HG02798 (cell line): Measurements from ENCODE around the gene CADM1.

Source experiments
- ATAC-seq: cut with Tn5 transposase; IDR thresholded peaks from one replicate; pipeline ENCODE4 v1.9.1; 2021; ENCODE audit warnings: mild to moderate bottlenecking; ENCODE audit not compliant: unreplicated experiment, poor library complexity

CADM1 gene

DNA sequence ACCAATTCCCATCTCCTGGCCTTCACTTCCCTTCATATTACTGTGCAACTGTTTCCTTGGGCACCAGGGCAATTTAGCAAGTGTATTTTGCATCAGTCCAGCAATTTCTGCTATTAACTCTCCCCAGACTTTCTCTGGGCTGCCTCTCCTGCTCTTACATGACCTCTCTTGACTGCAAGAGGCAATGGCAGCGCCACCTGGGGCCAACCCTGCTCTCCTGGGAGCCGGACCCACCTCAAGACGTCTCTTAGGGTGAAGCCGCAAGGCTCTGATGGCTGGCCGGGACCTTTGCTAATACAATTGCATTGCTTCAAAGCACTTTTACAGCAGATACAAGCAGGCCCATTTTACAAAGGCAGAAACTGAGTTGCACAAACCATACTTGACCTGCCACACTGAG, 360.2 kb downstream of the CADM1 start:
- ATAC-seq = no peak

DNA sequence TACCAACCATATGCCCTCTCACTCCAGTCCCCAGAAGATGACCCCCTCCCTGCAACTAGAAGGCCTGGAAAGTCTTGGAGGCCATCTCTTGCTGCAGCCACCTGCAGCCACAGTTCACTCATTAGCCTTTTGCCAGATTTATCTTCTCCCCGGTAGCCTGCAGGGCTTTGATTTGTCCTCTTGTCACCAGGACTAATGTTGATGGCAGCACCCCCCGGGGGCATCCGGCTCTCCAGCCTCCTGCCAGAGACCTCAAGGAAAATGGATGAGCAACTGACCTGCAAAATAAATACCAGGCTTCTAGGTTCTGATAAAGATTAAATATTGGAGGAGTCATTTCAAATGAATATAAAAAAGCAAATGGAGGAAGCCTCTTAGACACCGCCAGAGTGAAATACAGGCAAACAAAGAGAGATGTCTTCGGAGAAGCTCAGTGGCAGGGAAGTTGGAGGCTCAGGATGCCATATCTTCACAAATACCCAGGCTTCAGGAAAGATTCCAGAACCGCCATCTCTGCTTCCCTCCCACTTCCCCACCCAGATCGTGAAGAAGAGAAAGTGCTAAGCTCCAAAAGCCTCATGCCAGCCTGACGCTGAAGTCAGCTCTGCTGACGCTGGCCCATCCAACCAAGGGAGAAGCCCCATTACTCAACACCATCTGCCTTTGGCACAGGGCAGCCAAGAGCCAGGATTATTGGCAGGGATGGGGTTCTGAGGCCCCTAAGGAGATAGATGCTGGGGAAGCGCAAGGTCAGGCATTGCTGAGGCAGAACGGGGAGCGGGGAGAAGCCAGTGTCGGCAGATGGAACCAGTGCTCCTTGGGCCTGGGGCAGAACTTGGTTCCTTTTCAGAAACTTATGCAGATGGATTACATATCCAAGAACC, 362.7 kb downstream of the CADM1 start:
- ATAC-seq = no peak

DNA sequence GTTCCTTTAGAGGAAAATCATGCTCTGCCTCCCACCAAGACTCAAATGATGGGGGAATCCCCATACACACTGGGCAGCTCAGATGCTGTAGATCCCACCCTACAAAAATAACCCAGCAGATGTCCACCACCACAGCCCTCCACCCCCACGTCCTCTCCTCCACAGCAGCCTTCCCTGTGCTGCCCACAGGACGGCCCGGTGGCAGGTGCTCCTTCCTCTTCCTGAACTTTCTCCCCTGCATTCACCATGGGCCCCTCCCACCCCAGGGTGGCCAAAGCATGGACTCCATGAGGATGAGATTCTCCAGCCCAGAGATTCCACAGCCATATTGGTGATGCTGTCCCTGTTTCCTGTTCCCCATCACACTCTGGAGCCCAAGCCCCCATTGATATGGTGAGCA, 368.3 kb downstream of the CADM1 start:
- ATAC-seq = no peak

DNA sequence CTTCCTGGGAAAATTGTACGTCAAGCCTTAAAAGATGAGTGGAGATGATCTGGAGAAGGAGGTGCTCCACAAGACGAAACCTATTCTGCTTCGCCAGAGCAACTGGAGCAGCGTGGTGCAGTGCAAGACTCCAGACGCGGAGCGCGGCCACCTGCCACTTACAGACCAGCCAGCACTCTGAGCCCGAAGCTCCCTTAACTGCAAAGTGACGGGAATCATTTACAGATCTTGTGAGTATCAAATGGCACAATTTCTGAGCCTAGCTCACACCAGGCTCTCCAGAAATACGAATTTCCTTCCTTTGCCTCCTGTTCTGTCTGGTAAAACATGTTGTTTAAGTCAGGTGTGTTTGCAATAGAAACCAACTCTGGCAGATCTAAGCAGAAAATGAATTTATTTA, 369.3 kb downstream of the CADM1 start:
- no peak for ATAC-seq

DNA sequence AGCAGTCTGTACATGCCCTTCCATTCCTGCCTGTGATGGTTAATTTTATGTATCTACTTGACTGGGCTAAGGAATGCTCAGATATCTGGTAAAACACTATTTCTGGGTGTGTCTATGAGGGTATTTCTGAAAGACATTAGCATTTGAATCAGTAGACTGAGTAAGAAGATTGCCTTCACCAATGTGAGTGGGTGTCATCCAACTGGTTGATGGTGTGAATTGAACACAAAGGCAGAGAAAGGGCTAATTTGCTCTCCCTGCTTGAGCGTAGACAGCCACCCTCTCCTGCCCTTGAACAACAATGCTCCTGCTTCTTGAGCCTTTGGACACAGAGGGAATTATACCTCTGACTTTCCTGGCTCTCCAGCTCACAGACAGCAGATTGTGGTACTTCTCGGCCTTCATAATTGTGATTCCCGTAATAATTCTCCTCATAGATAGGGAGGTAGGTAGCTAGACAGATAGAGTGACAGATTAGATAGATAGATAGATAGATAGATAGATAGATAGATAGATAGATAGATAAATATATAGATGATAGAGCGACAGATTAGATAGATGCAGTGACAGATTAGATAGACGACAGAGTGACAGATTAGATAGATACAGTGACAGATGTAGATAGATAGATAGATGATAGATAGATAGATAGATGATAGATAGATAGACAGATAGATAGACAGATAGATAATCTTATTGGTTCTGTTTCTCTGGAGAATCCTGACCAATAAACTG, 370.6 kb downstream of the CADM1 start:
- ATAC-seq = no peak

DNA sequence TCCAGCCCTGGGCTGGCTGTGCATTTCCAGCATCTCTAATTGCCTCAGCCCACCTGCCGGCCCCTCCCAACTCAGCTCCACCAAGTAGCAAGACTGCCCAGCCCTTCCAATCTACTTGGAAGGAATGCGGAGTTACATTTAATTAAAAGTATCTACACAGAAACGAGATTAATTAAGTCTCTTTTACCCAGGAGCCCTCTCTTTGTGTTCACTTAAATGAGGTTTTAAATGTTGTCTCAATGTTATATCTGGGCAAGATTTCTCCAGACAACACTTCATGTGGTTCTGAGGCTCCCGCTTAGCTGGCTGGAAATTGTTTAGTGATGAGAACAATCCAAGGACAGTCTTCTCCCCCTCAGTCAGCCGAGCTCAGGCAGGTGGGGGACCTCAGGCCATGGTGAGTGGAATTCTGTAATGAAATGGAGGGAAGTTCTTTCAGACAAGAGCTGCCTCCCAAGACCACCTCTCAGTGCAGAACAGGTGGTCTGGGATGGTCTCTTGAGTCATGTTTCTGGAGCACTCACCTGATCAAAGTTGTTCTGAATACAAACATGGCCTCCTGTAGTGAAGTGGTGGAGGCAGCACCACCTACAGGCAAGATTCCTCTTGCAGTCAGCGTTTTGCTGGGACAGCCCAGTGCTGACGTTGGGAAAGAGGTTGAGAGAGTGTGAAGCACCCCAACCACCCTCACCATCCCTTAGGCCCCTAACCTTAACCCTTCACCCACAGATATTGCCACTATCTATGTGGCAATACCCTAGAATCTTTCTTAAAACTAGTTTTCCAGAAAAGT, 371.6 kb downstream of the CADM1 start:
- peak; percentile 68 for ATAC-seq

DNA sequence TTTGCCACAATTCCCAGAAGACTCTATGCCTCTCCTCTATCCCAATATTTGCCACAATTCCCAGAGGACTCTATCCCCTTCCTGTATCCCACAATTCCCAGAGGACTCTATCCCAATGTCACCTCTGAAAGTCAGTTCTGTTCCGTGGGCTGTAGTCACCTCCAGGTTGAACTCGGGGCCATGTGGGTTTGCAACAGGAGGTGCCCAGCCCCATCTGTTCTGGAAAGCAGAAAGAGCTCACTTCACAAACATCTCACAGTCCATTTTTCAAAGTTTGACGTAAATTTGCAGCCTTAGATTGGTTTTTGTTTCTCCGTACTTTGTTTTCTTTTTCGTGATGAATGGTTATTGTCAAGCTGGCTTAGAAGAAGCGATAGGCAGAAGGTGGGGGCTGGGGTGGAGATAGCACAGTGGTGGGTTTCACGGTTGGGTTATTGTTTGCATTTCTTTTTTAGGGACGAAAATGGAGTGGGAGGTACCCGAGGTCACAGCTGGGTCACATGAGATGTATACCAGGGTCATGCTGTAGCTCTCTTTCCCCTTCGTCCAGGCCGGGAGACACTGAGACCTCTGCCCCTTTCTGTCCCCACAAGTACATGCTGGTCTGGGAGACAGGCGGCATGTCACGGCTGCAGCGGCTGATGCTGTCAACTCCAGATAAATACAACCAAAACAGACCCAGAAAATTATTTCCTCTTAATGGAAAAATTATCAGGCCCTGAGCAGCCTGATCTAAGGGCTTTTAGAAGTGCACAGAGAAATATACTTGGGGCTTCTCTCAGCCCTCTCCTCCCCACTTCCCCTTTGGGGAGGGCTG, 374.5 kb downstream of the CADM1 start:
- ATAC-seq = no peak

DNA sequence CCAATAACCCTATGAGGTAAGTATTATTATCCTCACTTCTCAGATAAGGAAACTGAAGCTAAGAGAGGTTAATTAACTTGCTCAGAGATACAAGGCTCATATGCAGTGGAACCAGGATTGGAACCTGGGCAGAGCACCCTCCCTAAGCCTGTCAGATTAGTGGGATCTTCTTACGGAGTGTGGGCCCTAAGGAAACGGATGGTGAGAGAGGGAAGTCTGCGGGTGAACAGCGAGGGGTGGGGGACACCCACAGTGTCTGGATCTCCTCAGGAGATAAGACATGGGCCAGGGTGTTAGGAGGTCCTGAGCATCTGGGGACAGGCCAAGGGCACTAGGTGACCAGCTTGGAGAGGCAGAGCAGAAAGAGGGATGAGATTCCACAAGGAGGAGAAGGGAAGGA, 376.0 kb downstream of the CADM1 start:
- ATAC-seq = no peak

DNA sequence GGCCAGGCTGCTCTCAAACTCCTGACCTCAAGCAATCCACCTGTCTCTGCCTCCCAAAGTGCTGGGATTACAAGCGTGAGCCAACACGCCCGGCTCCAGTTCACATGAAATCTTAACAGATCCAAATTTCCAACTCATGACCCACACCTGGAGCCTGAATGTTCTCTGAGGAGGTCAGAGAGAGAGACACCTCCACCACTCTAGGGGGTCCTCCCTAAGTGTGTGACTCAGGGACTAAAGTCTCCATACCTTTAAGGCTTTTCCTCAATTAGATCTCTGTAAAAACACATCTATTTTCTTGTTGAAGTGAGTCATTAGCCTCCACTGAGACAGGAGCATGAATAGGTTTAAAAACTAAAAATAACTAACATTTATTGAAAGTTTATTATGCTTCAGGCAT, 376.4 kb downstream of the CADM1 start:
- ATAC-seq = no peak

DNA sequence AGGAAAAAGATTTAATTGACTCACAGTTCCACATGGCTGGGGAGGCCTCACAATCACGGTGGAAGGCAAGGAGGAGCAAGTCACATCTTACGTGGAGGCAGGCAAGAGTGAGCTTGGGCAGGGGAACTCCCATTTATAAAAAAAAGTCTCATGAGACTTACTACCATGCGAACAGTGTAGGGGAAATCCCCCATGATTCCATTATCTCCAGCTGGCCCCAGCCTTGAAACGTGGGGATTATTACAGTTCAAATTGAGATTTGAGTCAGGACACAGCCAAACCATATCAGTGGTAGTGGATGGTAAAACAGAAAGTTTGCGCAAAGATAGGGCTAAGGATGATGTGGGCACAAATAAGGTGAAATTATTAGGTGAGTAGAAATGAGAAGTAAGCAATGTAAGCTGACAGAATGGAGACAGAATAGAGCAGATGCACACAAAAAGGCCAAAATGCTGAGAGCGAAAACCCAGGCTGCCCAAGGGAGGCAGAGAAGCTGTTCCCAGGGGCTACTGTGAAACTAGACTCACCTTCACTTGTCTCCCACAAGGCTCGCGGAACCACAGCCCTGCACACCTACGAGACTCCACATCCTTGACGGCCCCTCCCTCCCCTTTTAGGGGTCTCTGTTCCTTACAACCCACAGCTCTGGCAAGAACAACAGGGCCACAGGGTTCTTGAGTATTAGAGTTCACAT, 377.6 kb downstream of the CADM1 start:
- peak; percentile 81 for ATAC-seq

DNA sequence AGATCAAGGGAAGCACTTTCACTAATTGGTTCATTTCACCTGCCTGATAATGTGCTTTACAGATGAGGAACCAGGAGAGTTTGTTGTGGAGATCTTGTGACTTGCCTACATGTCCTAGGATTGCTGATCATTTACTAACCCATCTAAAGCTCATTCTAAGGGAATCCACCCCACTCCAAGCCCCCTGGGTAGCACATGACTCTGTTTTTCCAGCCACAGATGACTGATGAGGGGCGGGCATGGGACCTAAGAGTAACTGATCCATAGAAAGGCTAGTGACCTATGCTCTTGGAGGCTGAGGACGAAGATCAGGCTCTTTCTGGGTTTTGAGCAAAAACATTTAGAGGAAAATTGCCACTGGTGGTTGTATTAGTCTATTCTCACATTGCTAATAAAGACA, 378.1 kb downstream of the CADM1 start:
- ATAC-seq = peak; percentile 11

DNA sequence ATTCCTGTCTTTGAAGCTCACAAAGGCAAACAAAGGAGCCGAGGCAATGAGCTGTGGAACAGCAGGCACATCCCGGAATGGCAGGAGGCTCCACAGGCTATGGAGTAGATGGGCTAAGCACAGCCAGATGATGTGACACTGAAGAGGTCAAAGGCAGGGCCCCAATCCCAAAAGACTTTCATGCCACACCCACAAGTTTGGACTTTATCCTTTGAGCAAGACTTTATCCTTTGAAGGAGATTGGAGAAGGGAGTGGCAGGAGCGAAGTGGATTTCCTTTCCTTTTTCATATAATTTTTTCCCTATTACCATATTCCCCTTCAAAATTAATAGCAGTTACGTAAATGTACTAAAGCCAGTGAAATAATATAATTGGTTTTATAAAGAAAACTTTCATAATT, 379.4 kb downstream of the CADM1 start:
- ATAC-seq = no peak

DNA sequence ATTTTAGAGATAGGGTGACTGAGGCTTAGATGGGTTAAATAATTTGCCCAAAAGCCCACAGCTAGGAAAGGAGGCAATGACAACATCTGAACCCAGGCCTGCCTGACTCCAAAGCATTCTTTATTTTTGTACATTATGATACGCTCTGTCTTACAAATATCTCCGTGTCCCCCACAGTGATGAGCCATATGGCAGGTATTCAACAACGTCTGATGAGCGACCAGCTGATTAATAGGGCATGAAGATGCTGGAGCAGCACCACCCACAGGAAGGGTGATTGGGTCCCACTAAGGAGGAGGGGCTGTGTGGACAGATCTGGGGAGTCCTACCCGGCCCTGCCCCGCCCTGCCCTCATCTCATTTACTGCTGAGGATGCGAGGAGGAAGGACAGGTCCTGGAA, 380.6 kb downstream of the CADM1 start:
- ATAC-seq = no peak

DNA sequence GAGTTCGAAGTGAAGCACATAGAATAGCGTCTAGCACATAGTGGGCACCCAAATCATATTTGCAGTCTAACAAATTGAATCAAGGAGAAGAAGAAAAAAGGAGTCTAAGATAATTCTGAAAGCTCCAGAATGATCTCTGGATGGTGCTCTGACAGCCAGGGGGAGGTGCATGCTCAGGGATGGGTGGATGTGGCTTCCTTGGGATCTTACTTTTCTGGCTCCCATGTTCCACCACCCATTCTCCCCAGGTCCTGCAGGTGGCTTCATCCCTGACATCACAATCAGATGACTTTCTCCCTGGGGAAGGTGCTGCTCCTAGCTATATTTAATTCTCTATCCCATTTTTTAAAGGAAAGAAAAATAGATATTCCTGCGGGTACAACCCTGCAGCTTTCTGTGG, 381.9 kb downstream of the CADM1 start:
- no peak for ATAC-seq
